ENCODE measurements around the gene FUT1. TPM values are rescaled to one million over a fixed set of nuclear protein-coding genes. Genes with fewer than 3 reads are reported as not detected.

The FUT1 gene
- total RNA-seq, 2 donors from 2014 or later: 14.8 to 79.1 TPM

- H3K27me3 ChIP-seq: no peaks in the 10 kb centered on the region
- ATAC-seq: no peak
- no peak overlapping the region for H3K4me3 ChIP-seq
- peaks cover 82% of the 10 kb centered on the region for H3K4me1 ChIP-seq
- 77 to 78% methylated on average over 9 to 12 of the region's 12 CpGs for WGBS, 2 donors
- peak overlapping the region in 2 of 4 donors; percentile 92 for H3K27ac ChIP-seq
- H3K36me3 ChIP-seq (replicated peaks in 1 of 2; ENCODE audit: insufficient read depth in 1 of 2, low read depth in 2 of 2): no peaks in the 10 kb centered on the region
- TF ChIP-seq, protein P1, sequence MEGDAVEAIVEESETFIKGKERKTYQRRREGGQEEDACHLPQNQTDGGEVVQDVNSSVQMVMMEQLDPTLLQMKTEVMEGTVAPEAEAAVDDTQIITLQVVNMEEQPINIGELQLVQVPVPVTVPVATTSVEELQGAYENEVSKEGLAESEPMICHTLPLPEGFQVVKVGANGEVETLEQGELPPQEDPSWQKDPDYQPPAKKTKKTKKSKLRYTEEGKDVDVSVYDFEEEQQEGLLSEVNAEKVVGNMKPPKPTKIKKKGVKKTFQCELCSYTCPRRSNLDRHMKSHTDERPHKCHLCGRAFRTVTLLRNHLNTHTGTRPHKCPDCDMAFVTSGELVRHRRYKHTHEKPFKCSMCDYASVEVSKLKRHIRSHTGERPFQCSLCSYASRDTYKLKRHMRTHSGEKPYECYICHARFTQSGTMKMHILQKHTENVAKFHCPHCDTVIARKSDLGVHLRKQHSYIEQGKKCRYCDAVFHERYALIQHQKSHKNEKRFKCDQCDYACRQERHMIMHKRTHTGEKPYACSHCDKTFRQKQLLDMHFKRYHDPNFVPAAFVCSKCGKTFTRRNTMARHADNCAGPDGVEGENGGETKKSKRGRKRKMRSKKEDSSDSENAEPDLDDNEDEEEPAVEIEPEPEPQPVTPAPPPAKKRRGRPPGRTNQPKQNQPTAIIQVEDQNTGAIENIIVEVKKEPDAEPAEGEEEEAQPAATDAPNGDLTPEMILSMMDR (IDR thresholded peaks at IDR 0.05): no peak
- TF ChIP-seq POLR2A (IDR thresholded peaks at IDR 0.05): no peak
- DNase-seq: no peak
- H3K9me3 ChIP-seq: no peaks in the 10 kb centered on the region
- intact Hi-C loops (cut with DNase I): no loop called here
Measured at GRCh38 chr19:48777720-48778119, 25.3 kb upstream of the FUT1 start.

DNA sequence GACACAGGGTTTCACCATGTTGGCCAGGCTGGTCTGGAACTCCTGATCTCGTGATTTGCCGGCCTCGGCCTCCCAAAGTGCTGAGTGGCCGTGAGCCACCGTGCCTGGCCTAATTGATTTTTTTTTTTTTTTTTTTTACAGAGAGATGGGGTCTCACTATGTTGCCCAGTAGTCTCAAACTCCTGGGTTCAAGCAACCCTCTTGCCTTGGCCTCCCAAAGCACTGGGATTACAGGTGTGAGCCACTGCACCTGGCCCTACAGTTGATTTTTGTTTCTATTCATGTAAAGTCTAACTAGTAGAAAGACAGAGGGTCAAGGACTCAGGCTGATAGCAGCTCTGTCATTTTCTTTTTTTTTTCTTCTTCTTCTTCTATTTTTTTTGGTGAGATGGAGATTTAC lies 24.7 kb upstream of the FUT1 start:
- no peak for ATAC-seq
- Histone ChIP-seq H3K27ac (peak overlapping the region; percentile 8 to 92 (median 88)), H3K4me1 (peaks cover 83% of the 10 kb centered on the region), H3K4me3 (no peak overlapping the region), H3K36me3 (replicated peaks in 1 of 2; ENCODE audit: insufficient read depth in 1 of 2, low read depth in 2 of 2) (no peaks in the 10 kb centered on the region), H3K9me3 (no peaks in the 10 kb centered on the region), H3K27me3 (no peaks in the 10 kb centered on the region)
- intact Hi-C loops (cut with DNase I): no loop called here
- TF ChIP-seq POLR2A (IDR thresholded peaks at IDR 0.05): no peak
- TF ChIP-seq, protein P1 (IDR thresholded peaks at IDR 0.05): no peak
- DNase-seq: no peak
- WGBS, 2 donors: 41% methylated on average over 5 of the region's 5 CpGs

DNA sequence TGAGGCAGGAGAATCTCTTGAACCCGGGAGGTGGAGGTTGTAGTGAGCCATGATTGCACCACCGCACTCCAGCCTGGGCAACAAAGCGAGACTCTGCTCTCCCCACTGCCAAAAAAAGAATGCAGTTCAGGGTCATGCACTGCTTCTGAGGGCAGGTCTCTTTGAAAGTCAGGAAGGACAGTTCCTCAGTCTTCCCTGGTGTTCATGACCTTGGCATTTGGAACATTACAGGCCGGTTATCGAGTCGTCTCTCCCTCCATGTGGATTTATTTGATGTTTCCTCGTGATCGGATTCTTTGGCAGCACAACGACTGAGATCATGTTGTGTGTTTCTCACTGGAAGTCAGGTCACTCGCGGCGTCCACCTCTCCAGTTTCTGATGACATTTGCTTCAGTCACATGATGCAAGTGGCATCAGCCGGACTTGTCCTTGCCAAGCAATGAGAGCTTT lies 20.1 kb upstream of the FUT1 start:
- Histone ChIP-seq H3K4me1 (peaks cover 88% of the 10 kb centered on the region), H3K9me3 (no peaks in the 10 kb centered on the region), H3K27ac (peak overlapping the region; percentile 70 to 93 (median 88)), H3K36me3 (replicated peaks in 1 of 2; ENCODE audit: insufficient read depth in 1 of 2, low read depth in 2 of 2) (no peaks in the 10 kb centered on the region), H3K4me3 (no peak overlapping the region), H3K27me3 (no peaks in the 10 kb centered on the region)
- DNase-seq (peak; percentile 91 to 97 (median 96)), ATAC-seq (peak; percentile 82)
- WGBS, 2 donors: 12 to 15% methylated on average over 10 to 13 of the region's 13 CpGs
- intact Hi-C loops (cut with DNase I): no loop called here
- TF ChIP-seq, protein P1 (IDR thresholded peaks at IDR 0.05): no peak
- TF ChIP-seq POLR2A (IDR thresholded peaks at IDR 0.05): peak in 1 of 3 donors; percentile 17

- TF ChIP-seq, protein P1 (IDR thresholded peaks at IDR 0.05): no peak
- TF ChIP-seq POLR2A (IDR thresholded peaks at IDR 0.05): no peak
- DNase-seq: no peak
- no peaks in the 10 kb centered on the region for H3K27me3 ChIP-seq
- peak overlapping the region; percentile 17 to 93 (median 88) for H3K27ac ChIP-seq
- peaks cover 80% of the 10 kb centered on the region for H3K4me1 ChIP-seq
- H3K4me3 ChIP-seq: no peak overlapping the region
- H3K36me3 ChIP-seq (replicated peaks in 1 of 2; ENCODE audit: insufficient read depth in 1 of 2, low read depth in 2 of 2): no peaks in the 10 kb centered on the region
- 81% methylated on average over 20 of the region's 20 CpGs for WGBS, 2 donors
- intact Hi-C loops (cut with DNase I): no loop called here
- H3K9me3 ChIP-seq: no peaks in the 10 kb centered on the region
- ATAC-seq: no peak
Measured at GRCh38 chr19:48770734-48771472, 18.5 kb upstream of the FUT1 start.

DNA sequence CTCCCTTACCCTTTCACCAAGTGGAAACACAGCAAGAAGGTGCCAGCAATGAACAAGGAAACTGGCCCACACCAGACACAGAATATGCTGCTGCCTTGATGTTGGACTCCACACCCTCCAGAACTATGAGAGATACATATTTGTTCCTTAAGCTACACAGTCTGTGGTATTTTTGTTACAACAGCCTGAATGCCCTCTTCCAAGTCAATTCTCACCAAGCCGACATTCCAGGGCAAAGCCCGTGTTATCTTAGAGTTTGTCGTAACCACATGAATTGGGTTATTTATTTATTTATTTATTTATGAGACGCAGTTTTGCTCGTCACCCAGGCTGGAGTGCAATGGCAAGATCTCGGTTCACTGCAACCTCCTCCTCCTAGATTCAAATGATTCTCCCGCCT lies 17.8 kb upstream of the FUT1 start:
- ATAC-seq (no peak), DNase-seq (no peak)
- Histone ChIP-seq H3K27ac (peak overlapping the region in 3 of 4 donors; percentile 83 to 93 (median 92)), H3K4me3 (no peak overlapping the region), H3K4me1 (peaks cover 80% of the 10 kb centered on the region), H3K9me3 (no peaks in the 10 kb centered on the region), H3K36me3 (replicated peaks in 1 of 2; ENCODE audit: insufficient read depth in 1 of 2, low read depth in 2 of 2) (no peaks in the 10 kb centered on the region), H3K27me3 (no peaks in the 10 kb centered on the region)
- no peak for TF ChIP-seq POLR2A (IDR thresholded peaks at IDR 0.05)
- TF ChIP-seq, protein P1 (IDR thresholded peaks at IDR 0.05): no peak
- intact Hi-C loops (cut with DNase I): no loop called here
- WGBS, 2 donors: 75 to 87% methylated on average over 7 of the region's 7 CpGs
